ENCODE measurements around the gene PPP1R14B.

Gene PPP1R14B

GRCh38 chr11:64245797-64246620 is 734 bp downstream of the PPP1R14B start:
- Mint-ChIP-seq H3K36me3 (no peaks in the 10 kb centered on the region), H3K27me3 (no peaks in the 10 kb centered on the region), H3K4me1 (peaks cover 17% of the 10 kb centered on the region), H3K27ac (peak overlapping the region; percentile 97), H3K9me3 (no peaks in the 10 kb centered on the region), H3K4me3 (peak overlapping the region; percentile 95)

DNA sequence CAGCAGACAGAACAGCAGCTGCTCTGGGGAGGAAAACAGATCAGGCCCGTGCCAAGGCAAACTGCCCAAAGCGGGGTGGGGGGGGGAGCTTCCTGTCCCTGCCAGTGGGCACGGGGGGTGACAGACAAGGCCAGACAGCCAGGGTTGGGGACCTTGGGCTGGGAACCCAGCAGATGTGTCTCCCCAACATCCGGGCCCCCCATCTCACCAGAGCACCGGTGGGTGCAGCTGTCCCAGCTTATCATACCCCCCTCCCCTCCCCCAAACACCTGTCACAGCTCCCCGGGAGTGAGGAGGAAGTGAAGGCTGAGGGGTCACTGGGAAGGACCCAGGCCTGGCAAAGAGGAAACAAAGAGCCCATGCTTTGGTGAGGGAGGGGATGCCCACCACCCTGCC is 1.3 kb downstream of the PPP1R14B start:
- peak overlapping the region; percentile 95 for H3K4me3 Mint-ChIP-seq
- no peak overlapping the region for H3K27ac Mint-ChIP-seq
- no peaks in the 10 kb centered on the region for H3K36me3 Mint-ChIP-seq
- no peaks in the 10 kb centered on the region for H3K27me3 Mint-ChIP-seq
- H3K4me1 Mint-ChIP-seq = peaks cover 20% of the 10 kb centered on the region
- H3K9me3 Mint-ChIP-seq = no peaks in the 10 kb centered on the region

DNA sequence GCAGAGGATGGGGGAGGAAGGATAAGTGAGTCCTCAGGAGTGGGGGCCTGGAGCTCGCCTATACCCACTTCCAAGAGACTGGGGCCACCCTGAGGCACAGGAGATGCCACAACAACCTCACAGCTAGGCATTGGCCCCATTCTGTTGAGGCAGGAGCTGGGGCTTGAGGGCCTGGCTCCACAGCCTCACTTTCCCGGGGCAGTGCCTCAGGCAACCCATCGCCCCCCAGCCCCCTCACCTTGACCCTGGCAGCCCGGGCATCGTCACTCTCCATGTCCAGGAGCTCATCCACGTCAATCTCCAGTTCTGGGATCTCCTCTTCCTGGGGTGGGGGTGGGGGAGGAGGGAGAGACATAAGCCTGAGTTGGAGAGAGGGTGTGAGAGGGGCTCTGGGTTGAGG is 1.8 kb downstream of the PPP1R14B start:
- H3K4me1 Mint-ChIP-seq = peaks cover 25% of the 10 kb centered on the region
- no peaks in the 10 kb centered on the region for H3K36me3 Mint-ChIP-seq
- H3K27ac Mint-ChIP-seq = no peak overlapping the region
- H3K9me3 Mint-ChIP-seq = no peaks in the 10 kb centered on the region
- H3K4me3 Mint-ChIP-seq = peak overlapping the region; percentile 95
- H3K27me3 Mint-ChIP-seq = no peaks in the 10 kb centered on the region

GRCh38 chr11:64244107-64244506 is 2.6 kb downstream of the PPP1R14B start:
- no peaks in the 10 kb centered on the region for H3K9me3 Mint-ChIP-seq
- no peak overlapping the region for H3K27ac Mint-ChIP-seq
- no peaks in the 10 kb centered on the region for H3K36me3 Mint-ChIP-seq
- H3K27me3 Mint-ChIP-seq = no peaks in the 10 kb centered on the region
- H3K4me1 Mint-ChIP-seq = peaks cover 28% of the 10 kb centered on the region
- peak overlapping the region; percentile 46 for H3K4me3 Mint-ChIP-seq

- Mint-ChIP-seq H3K4me3 (peak overlapping the region; percentile 46), H3K4me1 (peaks cover 28% of the 10 kb centered on the region), H3K9me3 (no peaks in the 10 kb centered on the region), H3K36me3 (no peaks in the 10 kb centered on the region), H3K27ac (peak overlapping the region; percentile 1), H3K27me3 (no peaks in the 10 kb centered on the region)
Observed at GRCh38 chr11:64243236-64243854, 3.4 kb downstream of the PPP1R14B start.

DNA sequence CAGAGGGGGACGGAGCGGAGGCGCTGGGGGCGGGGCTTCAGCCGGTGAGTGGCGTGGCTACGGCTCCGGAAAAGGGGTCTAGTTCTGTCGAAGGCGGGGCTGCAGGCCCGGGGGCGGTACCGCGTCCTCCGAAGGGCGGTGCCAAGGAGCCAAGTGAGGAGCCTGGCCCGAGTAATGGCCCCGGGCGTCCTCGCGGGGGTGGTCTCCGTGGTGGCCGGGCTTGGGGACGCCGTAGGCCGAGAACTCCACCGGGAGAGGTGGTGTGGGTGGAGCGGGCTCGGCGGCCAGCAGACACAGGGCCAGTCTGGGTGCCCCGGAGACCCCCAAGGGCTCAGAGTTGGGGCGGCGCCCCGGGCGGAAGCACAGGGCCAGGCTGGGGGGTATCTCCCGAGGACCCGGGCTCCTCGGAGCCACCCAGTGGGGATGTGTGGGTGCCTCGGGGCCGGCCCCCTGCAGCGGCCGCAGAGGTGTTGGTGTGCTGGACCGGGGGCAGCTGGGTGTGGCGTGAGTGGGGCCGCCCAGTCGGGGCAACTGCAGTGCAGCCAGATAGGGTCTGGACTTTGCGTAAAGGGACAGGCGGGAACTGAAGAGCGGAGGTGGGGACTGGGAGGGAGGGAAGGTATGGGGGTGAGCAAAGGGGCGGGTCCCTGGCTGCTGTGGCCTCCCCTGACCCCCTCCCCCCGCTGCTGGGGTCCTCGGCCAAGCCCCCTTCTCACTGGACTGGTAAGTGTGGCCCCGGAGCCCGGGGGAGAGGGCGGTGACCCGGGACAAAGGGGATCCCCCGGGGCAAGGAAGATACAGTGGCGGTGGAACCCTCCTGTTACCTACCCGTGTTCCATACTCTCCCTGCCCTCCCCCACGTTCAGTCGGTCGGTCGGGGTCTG is 5.0 kb downstream of the PPP1R14B start:
- Mint-ChIP-seq H3K4me3 (peak overlapping the region; percentile 93), H3K27me3 (no peaks in the 10 kb centered on the region), H3K27ac (peak overlapping the region; percentile 97), H3K36me3 (no peaks in the 10 kb centered on the region), H3K9me3 (no peaks in the 10 kb centered on the region), H3K4me1 (peaks cover 28% of the 10 kb centered on the region)

- Mint-ChIP-seq H3K4me3 (peak overlapping the region; percentile 93), H3K4me1 (peaks cover 28% of the 10 kb centered on the region), H3K27me3 (no peaks in the 10 kb centered on the region), H3K9me3 (no peaks in the 10 kb centered on the region), H3K27ac (peak overlapping the region; percentile 97), H3K36me3 (no peaks in the 10 kb centered on the region)
Observed at GRCh38 chr11:64241241-64241490, 5.6 kb downstream of the PPP1R14B start.

GRCh38 chr11:64240435-64241240 is 6.1 kb downstream of the PPP1R14B start, which contains the start of gene FKBP2:
FKBP2 (plus strand) TSS chr11:64241095; CDS start chr11:64242388, 1,293 bp downstream.
- H3K4me1 Mint-ChIP-seq = peaks cover 30% of the 10 kb centered on the region
- peak within 1 kb of the TSS; percentile 93 for H3K4me3 Mint-ChIP-seq
- H3K27ac Mint-ChIP-seq = peak within 1 kb of the TSS; percentile 97
- H3K36me3 Mint-ChIP-seq = no peaks in the 10 kb centered on the region
- no peaks in the 10 kb centered on the region for H3K27me3 Mint-ChIP-seq
- no peaks in the 10 kb centered on the region for H3K9me3 Mint-ChIP-seq

DNA sequence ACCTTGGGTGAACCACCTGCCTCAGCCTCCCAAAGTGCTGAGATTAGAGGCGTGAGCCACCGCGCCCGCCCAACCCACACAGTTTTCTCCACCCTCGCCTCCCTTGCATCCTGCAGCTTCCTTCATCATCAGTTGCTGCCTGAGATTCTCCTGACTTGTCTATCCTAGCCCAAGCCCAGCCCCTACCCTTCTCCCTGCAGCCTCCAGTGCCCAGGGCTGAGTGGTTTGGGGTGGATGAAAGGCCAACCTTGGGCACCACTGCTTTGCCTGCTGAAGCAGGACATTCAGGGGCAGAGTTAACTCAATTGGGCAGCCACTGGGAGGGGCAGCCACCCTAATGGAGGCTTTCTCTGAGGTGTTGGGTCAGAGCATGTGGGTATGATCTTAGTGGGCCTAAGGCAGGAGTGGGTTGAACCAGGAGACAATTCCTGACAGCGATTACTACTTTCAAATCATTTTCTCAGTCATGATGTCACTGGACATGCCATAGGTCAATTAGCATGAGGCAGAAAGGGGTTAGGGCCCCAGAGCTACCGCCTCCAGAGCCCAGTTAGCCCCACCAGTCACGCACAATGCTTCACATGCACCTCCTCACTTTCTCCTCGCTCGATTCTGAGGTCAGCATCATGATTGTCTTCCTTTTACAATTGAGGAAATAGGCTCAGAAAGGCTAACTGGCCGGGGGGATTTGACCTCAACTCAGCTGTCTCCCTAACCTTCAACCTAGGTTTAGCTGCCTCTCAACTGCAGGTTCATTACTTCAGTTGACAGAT is 6.9 kb downstream of the PPP1R14B start:
- H3K4me1 Mint-ChIP-seq = peaks cover 37% of the 10 kb centered on the region
- H3K27me3 Mint-ChIP-seq = no peaks in the 10 kb centered on the region
- H3K36me3 Mint-ChIP-seq = no peaks in the 10 kb centered on the region
- H3K9me3 Mint-ChIP-seq = no peaks in the 10 kb centered on the region
- H3K27ac Mint-ChIP-seq = peak overlapping the region; percentile 97
- H3K4me3 Mint-ChIP-seq = peak overlapping the region; percentile 93

DNA sequence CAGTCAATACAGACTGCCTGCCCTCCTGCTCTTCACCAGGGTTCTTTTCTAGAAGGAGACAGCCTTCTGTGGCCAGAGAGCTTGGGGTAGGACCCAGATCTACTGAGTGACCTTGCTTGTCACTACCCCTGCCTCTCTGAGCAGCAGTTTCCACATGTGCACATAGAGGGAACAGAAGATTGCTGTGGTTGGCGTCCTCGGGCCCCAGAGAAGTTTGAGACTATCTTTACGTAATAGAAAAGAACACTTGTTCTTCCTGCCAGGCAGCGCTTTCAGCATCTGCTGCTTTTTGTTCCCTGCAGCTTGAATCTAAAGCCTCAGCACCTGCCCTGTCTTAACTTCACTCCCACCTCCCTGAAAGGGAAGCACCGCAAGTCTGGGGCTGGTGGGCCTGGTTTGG is 7.7 kb downstream of the PPP1R14B start:
- Mint-ChIP-seq H3K9me3 (no peaks in the 10 kb centered on the region), H3K36me3 (no peaks in the 10 kb centered on the region), H3K27ac (peak overlapping the region; percentile 59), H3K4me1 (peaks cover 37% of the 10 kb centered on the region), H3K27me3 (no peaks in the 10 kb centered on the region), H3K4me3 (no peak overlapping the region)

GRCh38 chr11:64238076-64238475 is 8.7 kb downstream of the PPP1R14B start:
- Mint-ChIP-seq H3K4me3 (no peak overlapping the region), H3K9me3 (no peaks in the 10 kb centered on the region), H3K27ac (no peak overlapping the region), H3K36me3 (no peaks in the 10 kb centered on the region), H3K27me3 (no peaks in the 10 kb centered on the region), H3K4me1 (peaks cover 35% of the 10 kb centered on the region)

DNA sequence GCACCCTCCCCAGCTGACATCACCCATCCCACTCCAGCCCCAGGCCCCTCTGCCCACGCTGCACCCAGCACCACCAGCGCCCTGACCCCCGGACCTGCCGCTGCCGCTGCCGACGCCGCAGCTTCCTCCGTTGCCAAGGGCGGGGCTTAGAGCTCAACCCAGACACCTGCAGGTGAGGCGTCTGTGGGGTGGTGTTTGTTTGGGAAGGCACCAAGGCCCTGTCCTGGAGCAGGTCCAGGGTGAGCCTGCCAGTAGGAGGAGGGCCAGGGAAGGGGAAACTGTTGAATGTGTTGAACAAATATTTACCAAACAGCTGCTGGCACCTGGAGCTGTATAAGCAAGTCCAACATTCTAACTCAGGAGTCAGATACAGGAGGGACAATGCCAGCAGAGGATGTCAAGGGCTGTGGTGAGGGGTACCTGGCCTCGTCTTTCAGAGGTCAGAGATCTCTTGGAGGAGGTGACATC is 9.2 kb downstream of the PPP1R14B start:
- H3K36me3 Mint-ChIP-seq = no peaks in the 10 kb centered on the region
- no peak overlapping the region for H3K27ac Mint-ChIP-seq
- H3K27me3 Mint-ChIP-seq = no peaks in the 10 kb centered on the region
- H3K9me3 Mint-ChIP-seq = no peaks in the 10 kb centered on the region
- H3K4me1 Mint-ChIP-seq = peaks cover 35% of the 10 kb centered on the region
- H3K4me3 Mint-ChIP-seq = no peak overlapping the region

DNA sequence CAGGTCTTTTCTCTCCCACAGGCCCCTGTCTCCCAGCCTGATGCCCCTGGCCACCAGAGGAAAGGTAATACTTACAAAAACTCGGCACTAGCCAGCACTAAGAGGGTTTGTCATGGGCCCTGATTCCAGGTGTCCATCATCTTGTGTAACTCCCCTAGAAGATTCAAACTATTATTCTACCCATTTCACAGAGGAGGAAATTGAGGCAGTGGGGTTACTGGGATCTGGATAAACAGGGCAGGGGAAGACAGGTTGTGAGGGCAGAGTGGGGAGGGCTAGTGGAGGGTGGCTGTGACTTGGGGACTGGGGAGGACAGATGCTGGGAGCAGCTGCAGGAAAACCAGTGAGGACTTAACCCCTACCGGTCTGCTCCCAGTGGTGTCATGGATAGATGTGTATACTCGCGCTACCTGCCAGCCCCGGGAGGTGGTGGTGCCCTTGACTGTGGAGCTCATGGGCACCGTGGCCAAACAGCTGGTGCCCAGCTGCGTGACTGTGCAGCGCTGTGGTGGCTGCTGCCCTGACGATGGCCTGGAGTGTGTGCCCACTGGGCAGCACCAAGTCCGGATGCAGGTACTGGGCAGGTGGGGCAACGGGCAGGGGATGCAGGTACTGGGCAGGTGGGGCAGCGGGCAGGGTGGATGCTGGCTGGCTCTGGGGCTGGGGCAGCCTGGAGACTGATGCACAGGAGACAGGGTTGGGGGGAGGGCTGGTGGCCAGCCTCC is 11.1 kb downstream of the PPP1R14B start:
- H3K27me3 Mint-ChIP-seq = no peaks in the 10 kb centered on the region
- no peaks in the 10 kb centered on the region for H3K9me3 Mint-ChIP-seq
- H3K4me1 Mint-ChIP-seq = peaks cover 45% of the 10 kb centered on the region
- peak overlapping the region; percentile 79 for H3K4me3 Mint-ChIP-seq
- H3K36me3 Mint-ChIP-seq = no peaks in the 10 kb centered on the region
- peak overlapping the region; percentile 91 for H3K27ac Mint-ChIP-seq

Data from activated naive CD4-positive, alpha-beta T cell treated with anti-CD3 and anti-CD28 coated beads, Interleukin-2, amount 50 U/mL, for 24 hours (primary cell).